Measurements from ENCODE around the gene FALEC. TPM values are rescaled to one million over a fixed set of nuclear protein-coding genes. Genes with fewer than 3 reads are reported as not detected.

FALEC gene
- total and polyA plus RNA-seq, 9 of the 15 experiments (the other 6 are each of a cell fraction or from before 2014, with no cell fraction given), result 0.15 to 1.8 (median 0.53) TPM; not detected in 5

DNA sequence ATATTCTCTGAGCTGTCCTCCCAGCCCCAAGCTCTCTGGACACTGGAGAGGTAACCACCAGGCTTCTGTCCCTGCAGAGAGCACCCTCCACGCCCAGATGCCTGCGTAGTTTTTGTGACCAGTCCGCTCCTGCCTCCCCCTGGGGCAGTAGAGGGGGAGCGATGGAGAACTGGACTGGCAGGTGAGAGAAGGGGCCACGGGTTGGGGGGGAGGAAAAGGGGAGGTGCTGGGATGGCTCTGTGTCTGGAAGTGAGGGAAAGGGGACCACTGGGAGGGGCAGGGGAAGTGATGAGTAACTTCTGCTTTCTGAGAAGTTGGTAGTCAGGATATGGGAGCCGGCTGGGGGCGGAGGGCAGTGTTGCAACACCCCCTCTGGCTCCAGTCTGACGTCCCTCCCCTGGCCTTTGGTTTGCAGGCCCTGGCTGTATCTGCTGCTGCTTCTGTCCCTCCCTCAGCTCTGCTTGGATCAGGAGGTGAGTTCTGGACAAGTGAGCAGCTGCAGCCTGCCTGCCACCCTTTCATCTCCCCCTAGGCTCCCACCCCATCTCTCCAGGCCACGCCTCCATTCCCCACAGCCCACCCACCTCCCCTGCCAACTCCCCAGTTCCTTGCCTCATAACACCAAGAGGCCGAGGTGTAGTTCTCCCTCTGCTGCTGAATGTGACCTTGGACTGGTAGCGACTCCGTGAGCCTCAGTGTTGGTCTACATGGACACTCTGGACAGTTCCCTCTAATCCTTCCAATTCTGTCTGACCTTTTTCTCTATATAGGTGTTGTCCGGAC, 36.8 kb downstream of the FALEC start (continued):
- TF ChIP-seq, protein P1, sequence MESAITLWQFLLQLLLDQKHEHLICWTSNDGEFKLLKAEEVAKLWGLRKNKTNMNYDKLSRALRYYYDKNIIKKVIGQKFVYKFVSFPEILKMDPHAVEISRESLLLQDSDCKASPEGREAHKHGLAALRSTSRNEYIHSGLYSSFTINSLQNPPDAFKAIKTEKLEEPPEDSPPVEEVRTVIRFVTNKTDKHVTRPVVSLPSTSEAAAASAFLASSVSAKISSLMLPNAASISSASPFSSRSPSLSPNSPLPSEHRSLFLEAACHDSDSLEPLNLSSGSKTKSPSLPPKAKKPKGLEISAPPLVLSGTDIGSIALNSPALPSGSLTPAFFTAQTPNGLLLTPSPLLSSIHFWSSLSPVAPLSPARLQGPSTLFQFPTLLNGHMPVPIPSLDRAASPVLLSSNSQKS (CRISPR knock-in tag; IDR thresholded peaks at IDR 0.05), result no peak
- TF ChIP-seq RERE (CRISPR knock-in tag; IDR thresholded peaks at IDR 0.05; ENCODE audit: borderline replicate concordance), result no peak
- TF ChIP-seq EHMT2 (IDR thresholded peaks at IDR 0.05), result no peak
- no peak for TF ChIP-seq GTF2A2 (tag; IDR thresholded peaks at IDR 0.05)
- TF ChIP-seq IRF1 (CRISPR knock-in tag; IDR thresholded peaks at IDR 0.05; ENCODE audit: borderline replicate concordance), result no peak
- TF ChIP-seq, protein P2, sequence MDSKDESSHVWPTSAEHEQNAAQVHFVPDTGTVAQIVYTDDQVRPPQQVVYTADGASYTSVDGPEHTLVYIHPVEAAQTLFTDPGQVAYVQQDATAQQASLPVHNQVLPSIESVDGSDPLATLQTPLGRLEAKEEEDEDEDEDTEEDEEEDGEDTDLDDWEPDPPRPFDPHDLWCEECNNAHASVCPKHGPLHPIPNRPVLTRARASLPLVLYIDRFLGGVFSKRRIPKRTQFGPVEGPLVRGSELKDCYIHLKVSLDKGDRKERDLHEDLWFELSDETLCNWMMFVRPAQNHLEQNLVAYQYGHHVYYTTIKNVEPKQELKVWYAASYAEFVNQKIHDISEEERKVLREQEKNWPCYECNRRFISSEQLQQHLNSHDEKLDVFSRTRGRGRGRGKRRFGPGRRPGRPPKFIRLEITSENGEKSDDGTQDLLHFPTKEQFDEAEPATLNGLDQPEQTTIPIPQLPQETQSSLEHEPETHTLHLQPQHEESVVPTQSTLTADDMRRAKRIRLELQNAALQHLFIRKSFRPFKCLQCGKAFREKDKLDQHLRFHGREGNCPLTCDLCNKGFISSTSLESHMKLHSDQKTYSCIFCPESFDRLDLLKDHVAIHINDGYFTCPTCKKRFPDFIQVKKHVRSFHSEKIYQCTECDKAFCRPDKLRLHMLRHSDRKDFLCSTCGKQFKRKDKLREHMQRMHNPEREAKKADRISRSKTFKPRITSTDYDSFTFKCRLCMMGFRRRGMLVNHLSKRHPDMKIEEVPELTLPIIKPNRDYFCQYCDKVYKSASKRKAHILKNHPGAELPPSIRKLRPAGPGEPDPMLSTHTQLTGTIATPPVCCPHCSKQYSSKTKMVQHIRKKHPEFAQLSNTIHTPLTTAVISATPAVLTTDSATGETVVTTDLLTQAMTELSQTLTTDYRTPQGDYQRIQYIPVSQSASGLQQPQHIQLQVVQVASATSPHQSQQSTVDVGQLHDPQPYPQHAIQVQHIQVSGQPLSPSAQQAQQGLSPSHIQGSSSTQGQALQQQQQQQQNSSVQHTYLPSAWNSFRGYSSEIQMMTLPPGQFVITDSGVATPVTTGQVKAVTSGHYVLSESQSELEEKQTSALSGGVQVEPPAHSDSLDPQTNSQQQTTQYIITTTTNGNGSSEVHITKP (IDR thresholded peaks at IDR 0.05; ENCODE audit: partially characterized antibody), result peak; percentile 93
- peak; percentile 87 for TF ChIP-seq JUND (IDR thresholded peaks at IDR 0.05; ENCODE audit: borderline replicate concordance, low read depth, low read length)
- TF ChIP-seq JUND (tag; IDR thresholded peaks at IDR 0.05; ENCODE audit: borderline replicate concordance, low read depth, low read length), result peak; percentile 83; the same call in 1 of the 3 replicates
- TF ChIP-seq KDM4B (IDR thresholded peaks at IDR 0.05; ENCODE audit: borderline replicate concordance in 2 of 2, low read depth in 1 of 2), result no peak
- TF ChIP-seq, protein P3, sequence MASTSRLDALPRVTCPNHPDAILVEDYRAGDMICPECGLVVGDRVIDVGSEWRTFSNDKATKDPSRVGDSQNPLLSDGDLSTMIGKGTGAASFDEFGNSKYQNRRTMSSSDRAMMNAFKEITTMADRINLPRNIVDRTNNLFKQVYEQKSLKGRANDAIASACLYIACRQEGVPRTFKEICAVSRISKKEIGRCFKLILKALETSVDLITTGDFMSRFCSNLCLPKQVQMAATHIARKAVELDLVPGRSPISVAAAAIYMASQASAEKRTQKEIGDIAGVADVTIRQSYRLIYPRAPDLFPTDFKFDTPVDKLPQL (IDR thresholded peaks at IDR 0.05; ENCODE audit: extremely low read depth, insufficient read length), result no peak
- TF ChIP-seq TEAD1 (CRISPR knock-in tag; IDR thresholded peaks at IDR 0.05), result no peak
- no peak for TF ChIP-seq FUS (optimal IDR thresholded peaks at IDR 0.05; ENCODE audit: low read depth, low read length)
- TF ChIP-seq ZNF134 (CRISPR knock-in tag; conservative IDR thresholded peaks at IDR 0.05), result no peak
- TF ChIP-seq SMAD4 (CRISPR knock-in tag; conservative IDR thresholded peaks at IDR 0.05), result peak; percentile 87
- TF ChIP-seq ZEB2 (IDR thresholded peaks at IDR 0.05), result no peak; the same call in 1 of the 2 replicates

Data from K562 (cell line).